ENCODE data around the gene ECSCR. TPM values are rescaled to one million over a fixed set of nuclear protein-coding genes. Genes with fewer than 3 reads are reported as not detected.
"Not testable (repeated sequence)": the region's sequence is repeated elsewhere in the genome, so short reads cannot be mapped to it uniquely, and the experiment has no call there.

ECSCR gene
- total RNA-seq, 1 donor from 2014 or later = 1.7 TPM

GRCh38 chr5:139481580-139482049 is 19.1 kb upstream of the ECSCR start:
- Mint-ChIP-seq H3K9me3 (no peaks in the 10 kb centered on the region), H3K4me3 (peak overlapping the region; percentile 89), H3K27me3 (no peaks in the 10 kb centered on the region), H3K36me3 (ENCODE audit: low read depth) (peaks cover 37% of the 10 kb centered on the region), H3K4me1 (peaks cover 41% of the 10 kb centered on the region), H3K27ac (peak overlapping the region; percentile 96)
- intact Hi-C loops (cut with micrococcal nuclease) = loop anchor here (1.0 to 5.0 kb wide), 7 partner anchors 9 to 80 kb away; partner anchors contain the start of genes DNAJC18 and UBE2D2
- DNase-seq = no peak

DNA sequence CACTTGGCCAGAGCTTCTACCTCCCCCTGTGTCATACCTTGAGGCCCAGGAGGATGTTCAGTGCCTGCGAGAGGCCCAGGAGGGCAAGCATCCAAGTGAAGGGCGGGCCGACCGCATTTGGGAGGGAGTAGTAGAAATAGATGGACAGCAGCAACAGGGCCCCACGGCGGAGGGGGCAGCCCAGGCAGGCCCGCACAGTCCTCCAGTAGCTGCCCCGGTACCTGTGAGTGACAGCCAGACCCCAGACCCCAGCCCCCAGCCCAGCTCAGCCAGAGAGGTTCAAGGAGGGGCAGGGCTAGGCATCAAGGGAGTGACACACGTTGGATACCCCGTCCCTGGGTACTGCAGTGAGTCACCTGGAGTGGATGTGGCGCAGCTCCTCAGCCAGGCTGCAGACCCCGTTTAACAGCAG is 18.6 kb upstream of the ECSCR start:
- Mint-ChIP-seq H3K9me3 (no peaks in the 10 kb centered on the region), H3K36me3 (ENCODE audit: low read depth) (peaks cover 41% of the 10 kb centered on the region), H3K27ac (peak overlapping the region; percentile 96), H3K4me1 (peaks cover 45% of the 10 kb centered on the region), H3K27me3 (no peaks in the 10 kb centered on the region), H3K4me3 (peak overlapping the region; percentile 89)
- intact Hi-C loops (cut with micrococcal nuclease) = loop anchor here (1.0 to 5.0 kb wide), 3 partner anchors 9 to 36 kb away; no protein-coding TSS in a partner anchor
- DNase-seq = peak; percentile 74

DNA sequence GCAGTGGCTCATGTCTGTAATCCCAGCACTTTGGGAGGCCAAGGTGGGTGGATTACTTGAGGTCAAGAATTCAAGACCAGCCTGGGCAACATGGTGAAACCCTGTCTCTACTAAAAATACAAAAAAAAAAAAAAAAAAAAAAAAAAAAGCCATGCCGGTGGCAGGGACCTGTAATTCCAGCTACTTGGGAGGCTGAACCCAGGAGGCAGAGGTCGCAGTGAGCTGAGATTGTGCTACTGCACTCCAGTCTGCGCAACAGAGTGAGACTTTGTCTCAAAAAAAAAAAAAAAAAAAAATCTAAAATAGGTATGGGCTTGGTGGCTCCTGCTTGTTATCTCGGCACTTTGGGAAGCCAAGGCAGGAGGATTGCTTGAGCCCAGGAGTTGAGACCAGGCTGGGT is 17.2 kb upstream of the ECSCR start:
- H3K4me3 Mint-ChIP-seq, DNase-seq, H3K9me3 Mint-ChIP-seq, H3K27ac Mint-ChIP-seq, H3K27me3 Mint-ChIP-seq: not testable (repeated sequence)
- intact Hi-C loops (cut with micrococcal nuclease) = loop anchor here (2.0 to 5.0 kb wide), 2 partner anchors 17 to 38 kb away; no protein-coding TSS in a partner anchor
- Mint-ChIP-seq H3K36me3 (ENCODE audit: low read depth) (peaks cover 54% of the 10 kb centered on the region), H3K4me1 (peaks cover 54% of the 10 kb centered on the region)

GRCh38 chr5:139478657-139479423 is 16.3 kb upstream of the ECSCR start:
- peak overlapping the region; percentile 65 for H3K4me3 Mint-ChIP-seq
- peaks cover 57% of the 10 kb centered on the region for H3K36me3 Mint-ChIP-seq (ENCODE audit: low read depth)
- peaks cover 60% of the 10 kb centered on the region for H3K4me1 Mint-ChIP-seq
- H3K9me3 Mint-ChIP-seq; H3K27me3 Mint-ChIP-seq; DNase-seq; intact Hi-C loops (cut with micrococcal nuclease): not testable (repeated sequence)
- peak overlapping the region; percentile 68 for H3K27ac Mint-ChIP-seq

- peak overlapping the region; percentile 78 for H3K4me3 Mint-ChIP-seq
- H3K27ac Mint-ChIP-seq = peak overlapping the region; percentile 88
- no peaks in the 10 kb centered on the region for H3K9me3 Mint-ChIP-seq
Measured at GRCh38 chr5:139475865-139476617, 13.5 kb upstream of the ECSCR start.

DNA sequence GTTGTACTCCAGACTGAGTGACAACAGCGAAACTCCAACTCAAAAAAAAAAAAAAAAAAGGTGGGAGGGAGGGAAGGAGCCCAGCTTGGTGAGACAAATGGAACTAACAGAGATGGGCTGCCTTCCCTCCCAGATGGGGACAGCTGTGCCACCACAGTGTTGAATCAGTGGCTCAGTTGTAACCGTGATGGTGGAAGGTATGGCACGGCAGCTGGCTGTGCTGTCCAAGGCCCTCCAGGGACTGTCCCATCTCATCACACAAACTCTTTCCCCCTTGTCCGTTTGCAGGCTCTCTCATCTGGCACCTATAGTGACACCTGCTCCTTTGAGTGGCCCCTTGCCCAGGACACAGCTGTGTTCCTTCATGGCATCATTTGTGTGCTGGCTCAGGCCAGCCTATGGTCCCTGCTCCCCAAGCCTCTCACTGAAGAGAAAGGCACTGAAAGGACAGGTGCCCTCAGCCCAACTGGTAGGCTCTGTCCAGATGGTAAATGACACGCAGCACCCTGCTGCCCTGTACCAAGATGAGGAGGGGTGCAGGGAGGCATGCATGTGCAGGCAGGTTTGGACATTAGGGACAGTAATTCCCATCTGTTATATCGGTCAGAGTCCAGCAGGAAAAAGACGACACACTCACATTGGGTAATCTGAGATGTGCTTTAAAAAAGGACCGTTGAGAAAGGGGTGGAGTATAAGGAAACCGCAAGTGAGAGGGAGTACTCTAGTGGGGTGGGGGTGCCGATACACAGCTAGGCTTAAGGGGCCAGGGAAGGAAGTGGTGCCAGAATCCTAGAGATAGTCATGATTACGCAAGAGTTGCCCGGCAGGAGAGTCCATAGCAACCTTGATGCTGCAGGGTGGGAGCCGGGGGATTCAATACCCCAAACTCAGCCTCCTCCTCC is 12.6 kb upstream of the ECSCR start:
- intact Hi-C loops (cut with micrococcal nuclease) = no loop called here
- H3K4me3 Mint-ChIP-seq = peak overlapping the region; percentile 78
- peak overlapping the region; percentile 88 for H3K27ac Mint-ChIP-seq
- H3K4me1 Mint-ChIP-seq = peaks cover 75% of the 10 kb centered on the region
- no peaks in the 10 kb centered on the region for H3K9me3 Mint-ChIP-seq
- peaks cover 47% of the 10 kb centered on the region for H3K36me3 Mint-ChIP-seq (ENCODE audit: low read depth)
- peak; percentile 60 for DNase-seq
- no peaks in the 10 kb centered on the region for H3K27me3 Mint-ChIP-seq

More at GRCh38 chr5:139475865-139476617, 13.5 kb upstream of the ECSCR start:
- Mint-ChIP-seq H3K27me3 (no peaks in the 10 kb centered on the region), H3K4me1 (peaks cover 76% of the 10 kb centered on the region), H3K36me3 (ENCODE audit: low read depth) (peaks cover 55% of the 10 kb centered on the region)
- intact Hi-C loops (cut with micrococcal nuclease) = no loop called here
- no peak for DNase-seq

GRCh38 chr5:139473565-139473964 is 11.0 kb upstream of the ECSCR start:
- Mint-ChIP-seq H3K9me3 (no peaks in the 10 kb centered on the region), H3K4me1 (peaks cover 77% of the 10 kb centered on the region), H3K27me3 (no peaks in the 10 kb centered on the region), H3K27ac (peak overlapping the region; percentile 72), H3K4me3 (peak overlapping the region; percentile 1), H3K36me3 (ENCODE audit: low read depth) (peaks cover 38% of the 10 kb centered on the region)
- intact Hi-C loops (cut with micrococcal nuclease) = no loop called here
- DNase-seq = no peak

DNA sequence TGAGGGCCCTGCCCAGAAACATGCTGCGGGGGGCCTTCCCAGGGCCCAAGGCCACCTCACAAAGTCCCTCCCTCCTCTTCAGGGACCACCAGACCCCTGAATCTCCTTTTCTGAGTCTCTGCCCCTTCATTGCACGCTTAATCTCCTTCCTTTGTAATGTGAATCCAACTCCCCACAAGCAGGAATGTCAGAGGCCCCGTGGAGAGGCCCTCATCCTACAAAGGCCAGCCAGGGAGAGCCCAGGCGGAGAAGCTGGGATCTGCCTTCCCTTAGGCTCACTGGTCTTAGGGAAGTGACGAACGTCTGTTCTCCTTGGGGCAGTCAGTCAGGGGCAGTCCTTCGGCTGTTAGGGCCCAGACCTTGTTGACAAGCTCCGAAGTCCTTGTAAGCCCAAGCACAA is 10.6 kb upstream of the ECSCR start:
- Mint-ChIP-seq H3K36me3 (ENCODE audit: low read depth) (peaks cover 33% of the 10 kb centered on the region), H3K27me3 (no peaks in the 10 kb centered on the region), H3K4me1 (peaks cover 79% of the 10 kb centered on the region), H3K4me3 (no peak overlapping the region), H3K27ac (no peak overlapping the region), H3K9me3 (no peaks in the 10 kb centered on the region)
- intact Hi-C loops (cut with micrococcal nuclease) = no loop called here
- peak; percentile 55 for DNase-seq

DNA sequence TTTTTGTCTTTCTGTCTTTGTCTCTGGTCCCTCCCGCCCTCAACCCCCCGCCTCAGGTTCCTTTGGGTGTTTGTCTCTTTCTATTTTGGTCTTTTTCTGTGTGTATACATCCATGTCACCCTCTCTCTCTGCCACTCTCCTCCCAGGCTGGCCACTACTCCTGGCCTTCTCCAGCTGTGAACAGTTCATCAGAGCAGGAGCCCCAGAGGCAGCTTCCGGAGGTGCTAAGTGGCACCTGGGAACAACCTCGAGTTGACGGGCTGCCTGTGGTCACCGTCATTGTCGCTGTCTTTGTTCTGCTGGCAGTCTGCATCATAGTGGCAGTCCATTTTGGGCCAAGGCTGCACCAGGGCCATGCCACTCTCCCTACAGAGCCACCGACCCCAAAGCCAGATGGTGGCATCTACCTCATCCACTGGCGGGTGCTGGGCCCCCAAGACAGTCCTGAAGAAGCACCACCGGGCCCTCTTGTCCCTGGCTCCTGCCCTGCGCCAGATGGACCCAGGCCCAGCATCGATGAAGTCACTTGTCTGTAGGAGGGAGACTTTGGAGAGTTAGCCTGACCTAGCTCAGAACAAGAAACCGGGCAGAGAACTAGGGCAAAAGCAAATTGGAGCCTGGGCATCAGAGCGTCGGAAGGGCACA is 10.0 kb upstream of the ECSCR start:
- H3K27me3 Mint-ChIP-seq = no peaks in the 10 kb centered on the region
- H3K27ac Mint-ChIP-seq = peak overlapping the region; percentile 93
- H3K36me3 Mint-ChIP-seq (ENCODE audit: low read depth) = peaks cover 29% of the 10 kb centered on the region
- intact Hi-C loops (cut with micrococcal nuclease) = loop anchor here (1.0 kb wide), 2 partner anchors 9 to 33 kb away; partner anchors contain the start of gene DNAJC18
- no peak for DNase-seq
- H3K4me1 Mint-ChIP-seq = peaks cover 76% of the 10 kb centered on the region
- H3K4me3 Mint-ChIP-seq = peak overlapping the region; percentile 84
- no peaks in the 10 kb centered on the region for H3K9me3 Mint-ChIP-seq

DNA sequence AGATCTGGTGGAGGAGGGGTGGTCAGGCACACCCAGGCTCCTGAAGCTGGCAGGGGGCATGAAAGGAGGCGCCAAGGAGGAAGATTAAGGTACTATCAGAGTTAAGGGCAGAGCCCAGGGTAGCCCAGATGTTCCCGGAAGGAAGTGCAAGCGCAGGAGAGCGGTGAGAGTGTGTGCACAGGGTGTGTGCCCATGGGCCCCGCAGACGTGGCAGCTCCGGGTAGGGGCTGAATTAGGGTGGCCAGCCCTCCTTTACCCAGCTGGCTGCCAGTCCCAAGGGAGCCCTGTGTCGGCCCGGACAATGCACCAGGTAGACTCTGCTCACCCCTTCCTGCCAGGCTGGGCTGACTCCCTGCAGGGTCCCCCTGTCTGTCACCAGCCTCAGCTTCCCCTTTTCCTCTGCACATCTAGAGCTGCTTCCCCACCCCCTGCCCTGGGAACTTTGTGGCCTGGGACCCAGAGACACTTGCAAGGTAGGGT is 8.3 kb upstream of the ECSCR start, which contains the start of gene SMIM33:
SMIM33 (plus strand) TSS at position 184 of the 480 bp plus-strand sequence; CDS start at position 302, 118 bp downstream.
- DNase-seq = peak; percentile 83
- no peaks in the 10 kb centered on the region for H3K9me3 Mint-ChIP-seq

DNA sequence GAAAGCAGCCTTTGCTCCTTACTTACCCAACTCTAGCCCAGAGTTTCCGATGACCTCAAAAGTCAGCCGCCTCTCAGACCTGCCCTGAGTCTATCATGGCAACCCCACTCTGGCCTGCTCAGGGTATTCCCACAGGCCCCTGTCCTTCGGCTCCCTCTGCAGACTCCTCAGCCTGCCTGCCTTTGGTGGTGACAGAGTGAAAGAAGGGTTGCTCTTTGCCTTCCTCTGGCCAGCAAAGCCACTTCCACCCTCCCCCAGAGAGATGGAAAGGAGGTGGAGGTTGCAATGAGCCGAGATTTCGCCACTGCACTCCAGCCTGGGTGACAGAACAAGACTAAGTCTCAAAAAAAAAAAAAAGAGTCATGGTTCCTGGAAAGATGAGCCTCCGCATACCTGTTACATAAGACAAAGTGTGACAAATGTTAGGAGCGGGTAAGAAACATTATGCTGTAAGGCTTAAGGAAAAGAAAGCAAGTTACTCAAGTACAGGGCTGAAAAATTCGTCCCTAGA is 5.9 kb upstream of the ECSCR start:
- peak overlapping the region; percentile 41 for H3K4me3 Mint-ChIP-seq
- peak overlapping the region; percentile 75 for H3K27ac Mint-ChIP-seq
- H3K4me1 Mint-ChIP-seq = peaks cover 45% of the 10 kb centered on the region
- H3K9me3 Mint-ChIP-seq = no peaks in the 10 kb centered on the region
- no peaks in the 10 kb centered on the region for H3K36me3 Mint-ChIP-seq (ENCODE audit: low read depth)
- DNase-seq = peak; percentile 78
- intact Hi-C loops (cut with micrococcal nuclease) = loop anchor here (1.0 kb wide), 1 partner anchor 9 kb away; no protein-coding TSS in a partner anchor
- no peaks in the 10 kb centered on the region for H3K27me3 Mint-ChIP-seq

More for the DNA sequence above, 8.3 kb upstream of the ECSCR start, which contains the start of gene SMIM33:
- H3K27me3 Mint-ChIP-seq = no peaks in the 10 kb centered on the region
- peaks cover 15% of the 10 kb centered on the region for H3K36me3 Mint-ChIP-seq (ENCODE audit: low read depth)
- intact Hi-C loops (cut with micrococcal nuclease) = no loop called here
- H3K4me3 Mint-ChIP-seq = peak within 1 kb of the TSS; percentile 84
- H3K4me1 Mint-ChIP-seq = peaks cover 66% of the 10 kb centered on the region
- peak within 1 kb of the TSS; percentile 93 for H3K27ac Mint-ChIP-seq

DNA sequence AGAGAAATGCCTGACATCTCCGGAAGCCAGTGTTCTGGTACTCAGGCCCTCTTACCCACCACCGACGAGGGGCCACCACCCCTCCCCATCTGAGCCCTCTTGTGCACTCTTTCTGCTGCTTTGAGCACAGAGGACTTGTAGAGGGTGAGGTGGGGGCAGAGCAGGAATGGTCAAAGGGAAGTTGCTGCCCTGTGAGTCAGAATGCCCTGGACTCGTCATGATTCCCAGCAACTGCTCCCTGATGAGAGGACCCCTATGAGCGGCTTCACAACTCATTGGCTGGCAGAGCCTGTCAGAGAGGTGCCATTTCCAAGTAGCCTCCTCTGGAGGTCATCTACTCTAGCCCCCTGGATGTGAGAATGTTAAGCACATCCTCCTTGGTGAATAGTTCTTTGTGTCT is 845 bp downstream of the ECSCR start:
- no peaks in the 10 kb centered on the region for H3K9me3 Mint-ChIP-seq
- intact Hi-C loops (cut with micrococcal nuclease) = no loop called here
- peak overlapping the region; percentile 25 for H3K27ac Mint-ChIP-seq

More for the DNA sequence above, 845 bp downstream of the ECSCR start:
- peaks cover 38% of the 10 kb centered on the region for H3K4me1 Mint-ChIP-seq
- no peaks in the 10 kb centered on the region for H3K36me3 Mint-ChIP-seq (ENCODE audit: low read depth)
- no peaks in the 10 kb centered on the region for H3K27me3 Mint-ChIP-seq
- no peak overlapping the region for H3K4me3 Mint-ChIP-seq
- no peak for DNase-seq

Data from activated CD4-positive, alpha-beta T cell treated with anti-CD3 and anti-CD28 coated beads, Interleukin-2, amount 10 ng/mL, durations not matched to agents 24 days and 14 days (primary cell).